Umbilical cord (tissue), 2 donors: ENCODE measurements around the gene STK33. TPM values are rescaled to one million over a fixed set of nuclear protein-coding genes. Genes with fewer than 3 reads are reported as not detected.
"Not testable (repeated sequence)": the region's sequence is repeated elsewhere in the genome, so short reads cannot be mapped to it uniquely, and the experiment has no call there.

ENCODE experiments used
- DNase-seq: peaks from one replicate; pipeline ENCODE4 v3.0.0-alpha.2; 2015; ENCODE audit warnings: low spot score
- total RNA-seq: library from RNA; depleted of rRNA; stranded (reverse); fragments of >200 nt; gene quantifications from one replicate; pipeline ENCODE4 v1.2.3, GENCODE V29; 2014; ENCODE audit warnings: low replicate concordance; ENCODE audit not compliant: insufficient read depth

Gene STK33
- total RNA-seq, 1 donor from 2014 or later = 17.8 TPM

DNA sequence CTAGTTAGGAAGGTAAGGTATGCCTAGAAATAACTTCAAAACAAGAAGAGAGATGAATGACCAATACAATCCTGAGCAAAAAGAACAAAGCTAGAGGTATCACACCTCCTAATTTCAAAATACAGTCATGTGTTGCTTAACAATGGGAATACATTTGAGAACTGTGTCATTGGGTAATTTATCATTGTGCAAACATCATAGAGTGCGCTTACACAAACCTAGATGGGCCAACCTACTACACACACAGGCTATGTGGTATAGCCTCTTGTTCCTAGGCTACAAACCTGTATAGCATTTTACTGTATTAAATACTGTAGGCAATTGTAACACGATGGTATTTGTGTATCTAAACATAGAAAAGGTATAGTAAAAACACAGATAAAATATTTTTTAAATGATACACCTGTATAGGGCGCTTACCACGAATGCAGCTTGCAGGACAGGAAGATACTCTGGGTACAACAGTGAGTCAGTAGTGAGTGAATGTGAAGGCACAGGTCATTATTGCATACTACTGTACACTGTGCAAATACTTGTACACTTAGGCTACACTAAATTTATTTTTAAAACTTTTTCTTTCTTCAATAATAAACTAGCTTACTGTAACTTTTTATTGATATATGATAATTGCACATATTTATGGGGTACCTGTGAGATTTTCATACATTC is 48.2 kb downstream of the STK33 start:
- DNase-seq = no peak

DNA sequence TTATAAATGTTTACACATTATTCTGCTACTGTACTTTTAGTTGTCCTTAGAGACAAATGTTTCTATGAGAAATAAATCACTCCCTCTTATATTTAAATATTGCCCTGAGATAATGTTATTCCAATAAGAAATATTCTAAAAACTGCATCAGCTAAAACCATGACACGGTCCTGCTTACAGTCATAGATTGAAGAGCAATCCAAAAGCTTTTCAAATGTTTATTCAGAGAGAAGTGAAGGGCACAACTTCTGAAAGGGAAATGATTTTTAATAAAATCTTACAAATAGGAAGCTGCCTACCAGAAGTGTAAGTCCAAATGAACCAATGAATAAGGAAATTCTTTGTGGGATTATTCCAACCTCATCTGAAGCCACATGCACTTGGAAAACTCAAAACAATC is 49.2 kb downstream of the STK33 start:
- DNase-seq = no peak

DNA sequence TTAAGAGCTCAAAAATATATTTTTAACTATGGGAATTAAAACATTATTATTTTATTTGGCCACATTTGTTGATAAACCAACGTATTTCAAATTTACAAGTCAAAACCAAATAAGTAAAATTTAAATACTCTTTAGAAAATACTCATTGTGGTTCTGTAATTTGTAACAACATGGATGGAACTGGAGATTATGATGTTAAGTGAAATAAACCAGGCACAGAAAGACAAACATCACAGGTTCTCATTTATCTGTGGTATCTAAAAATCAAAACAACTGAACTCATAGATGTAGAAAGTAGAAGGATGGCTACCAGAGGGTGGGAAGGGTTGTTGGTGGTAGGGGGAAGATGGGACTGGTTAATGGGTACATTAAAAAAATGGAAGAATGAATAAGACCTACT is 50.8 kb downstream of the STK33 start:
- DNase-seq = no peak

DNA sequence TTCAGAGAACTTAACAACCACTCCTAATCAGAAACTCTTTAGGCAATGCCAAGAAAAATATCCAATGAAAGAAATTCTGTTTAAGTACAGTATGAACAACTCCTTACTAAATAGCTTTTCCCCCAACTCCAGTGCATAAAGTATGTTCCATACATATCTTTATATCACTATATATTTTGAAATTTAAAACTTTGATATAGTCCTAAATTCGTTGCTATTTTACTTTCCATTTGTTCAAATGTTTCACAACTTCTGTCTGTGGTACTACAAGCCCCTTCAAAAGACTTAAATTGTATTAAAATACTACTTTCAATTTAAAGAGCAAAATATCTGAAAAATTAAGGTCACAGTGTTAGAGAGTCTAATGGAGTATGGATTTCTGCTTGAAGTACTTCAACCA is 52.6 kb downstream of the STK33 start:
- DNase-seq = no peak

DNA sequence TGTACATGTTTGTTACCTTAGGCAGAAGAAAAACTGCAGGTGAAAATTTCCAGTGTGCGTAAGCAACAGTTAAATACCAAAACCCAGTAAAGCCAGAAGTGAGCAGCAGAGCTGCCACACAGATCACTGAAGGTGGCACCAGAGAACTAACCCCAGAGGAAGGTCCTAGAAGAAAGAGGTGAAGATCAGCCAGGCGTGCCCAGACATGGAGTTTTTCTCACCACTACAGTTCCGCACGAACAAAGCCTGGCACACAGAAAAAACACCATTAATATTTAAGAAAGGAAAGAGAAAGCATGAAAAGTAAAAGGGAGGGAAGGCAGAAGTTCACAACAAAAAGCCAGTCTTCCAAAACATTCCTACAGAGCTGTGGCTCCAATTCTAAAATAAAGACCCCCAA is 60.7 kb downstream of the STK33 start:
- no peak for DNase-seq

DNA sequence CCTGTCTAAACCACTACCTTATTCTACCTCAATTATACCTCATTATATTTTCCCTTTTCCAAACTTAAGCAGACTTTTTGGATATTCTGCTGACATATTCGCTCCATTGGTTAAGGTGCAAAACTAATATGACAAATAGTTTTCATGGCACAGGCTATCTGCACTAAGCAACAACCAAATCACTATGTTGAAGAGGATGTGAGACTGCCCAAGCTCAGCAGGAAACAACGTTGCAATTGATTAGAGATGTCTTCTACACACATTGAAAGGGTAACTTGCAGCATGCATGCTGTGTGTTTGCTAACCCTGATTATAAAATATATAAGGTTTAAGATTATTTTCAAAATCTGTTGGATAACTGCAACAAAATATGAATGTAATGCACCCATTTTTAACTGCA is 61.6 kb downstream of the STK33 start:
- no peak for DNase-seq

DNA sequence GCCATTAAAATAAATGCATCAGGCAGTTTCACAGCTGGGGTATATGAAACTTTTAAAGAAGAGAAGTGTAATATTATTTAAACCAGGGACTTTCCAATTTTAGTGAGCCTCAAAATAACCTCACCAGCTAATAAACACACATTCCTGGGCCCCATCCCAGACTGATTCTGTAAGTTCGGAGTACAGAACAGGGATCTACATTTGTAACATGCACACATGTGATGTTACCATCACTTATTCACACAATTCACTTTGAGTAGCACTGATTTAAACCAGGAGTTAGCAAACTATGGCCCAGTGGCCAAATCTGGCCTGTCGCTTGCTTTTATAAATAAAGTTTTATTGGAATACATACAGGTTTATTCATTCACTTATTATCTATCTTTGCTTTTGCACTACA is 62.0 kb downstream of the STK33 start:
- DNase-seq = no peak

- DNase-seq = peak; percentile 50
These were observed 62.7 kb downstream of the STK33 start for GRCh38 chr11:8531312-8531711.

GRCh38 chr11:8527939-8528338 is 66.1 kb downstream of the STK33 start:
- DNase-seq = no peak

DNA sequence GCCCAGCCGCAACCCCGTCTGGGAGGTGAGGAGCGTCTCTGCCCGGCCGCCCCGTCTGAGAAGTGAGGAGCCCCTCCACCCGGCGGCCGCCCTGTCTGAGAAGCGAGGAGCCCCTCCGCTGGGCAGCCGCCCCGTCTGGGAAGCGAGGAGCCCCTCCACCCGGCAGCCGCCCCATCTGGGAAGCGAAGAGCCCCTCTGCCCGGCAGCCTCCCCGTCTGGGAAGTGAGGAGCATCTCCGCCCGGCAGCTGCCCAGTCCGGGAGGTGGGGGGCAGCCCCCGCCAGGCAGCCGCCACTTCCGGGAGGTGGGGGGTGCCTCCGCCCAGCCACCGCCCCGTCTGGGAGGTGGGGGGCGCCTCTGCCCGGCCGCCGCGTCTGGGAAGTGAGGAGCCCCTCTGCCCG is 70.6 kb downstream of the STK33 start:
- no peak for DNase-seq

DNA sequence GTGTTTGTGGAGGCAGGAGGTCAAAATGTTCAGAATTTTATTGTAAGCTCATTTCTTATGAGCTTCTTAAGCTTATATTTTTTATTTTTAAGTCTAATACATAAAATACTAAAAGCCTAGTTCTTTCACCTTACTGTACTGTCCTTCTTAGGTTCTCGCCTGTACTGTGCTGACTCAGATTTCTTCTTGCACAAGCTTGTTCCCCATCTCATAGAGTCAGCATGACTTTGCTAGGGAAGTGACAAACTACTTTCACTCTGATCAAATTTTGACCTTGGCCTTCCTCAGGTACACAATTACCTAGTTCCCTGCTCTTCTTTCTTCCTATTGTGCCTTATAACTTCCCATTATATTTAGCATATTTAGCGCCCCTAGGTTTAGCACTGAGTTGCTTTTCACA is 81.5 kb downstream of the STK33 start:
- no peak for DNase-seq

GRCh38 chr11:8503910-8504364 is 90.1 kb downstream of the STK33 start:
- DNase-seq = peak; percentile 1

- DNase-seq = no peak
These were observed 92.2 kb downstream of the STK33 start for GRCh38 chr11:8501836-8502235.

- DNase-seq = no peak
These were observed 105.6 kb downstream of the STK33 start for GRCh38 chr11:8488395-8488794.

- no peak for DNase-seq
These were observed 106.8 kb downstream of the STK33 start for GRCh38 chr11:8487261-8487660.

DNA sequence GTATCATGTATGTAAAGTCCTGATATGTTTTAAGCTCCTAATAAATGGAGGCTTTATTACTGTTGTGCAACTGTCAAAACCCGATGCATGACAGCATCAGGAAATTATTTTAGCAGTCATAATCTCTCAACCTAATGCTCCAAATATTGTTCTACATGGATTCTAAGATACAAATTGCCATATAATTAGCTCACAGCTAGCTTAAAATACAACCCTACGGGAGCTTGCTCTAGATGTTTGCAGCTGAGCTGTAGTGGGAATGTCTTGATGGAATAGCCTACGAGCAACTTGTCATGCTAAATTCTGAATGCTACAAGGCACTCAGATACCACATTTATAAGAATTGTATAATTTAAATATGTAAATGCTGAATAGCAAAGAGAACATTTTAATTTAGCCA is 109.8 kb downstream of the STK33 start:
- DNase-seq = no peak

DNA sequence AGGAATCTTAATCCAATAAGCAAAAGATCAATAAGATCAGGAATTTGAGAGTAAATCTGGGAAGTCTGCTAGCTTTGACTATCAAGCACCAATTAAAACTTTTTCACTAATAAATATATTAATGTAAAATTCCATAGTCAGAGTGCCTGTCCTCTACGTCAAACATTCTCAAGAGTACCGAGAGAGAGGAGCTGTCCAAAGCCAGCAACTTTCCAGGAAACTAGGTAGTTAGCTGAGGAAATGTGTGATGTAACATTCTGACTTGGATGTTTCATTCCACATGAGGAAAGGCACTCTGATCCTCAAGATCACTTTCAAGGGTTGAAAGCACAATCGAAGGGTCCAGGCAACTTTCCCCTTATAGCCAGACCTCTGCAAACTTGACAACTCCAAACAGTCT is 113.2 kb downstream of the STK33 start:
- DNase-seq = no peak

GRCh38 chr11:8477680-8478079 is 116.3 kb downstream of the STK33 start:
- no peak for DNase-seq

DNA sequence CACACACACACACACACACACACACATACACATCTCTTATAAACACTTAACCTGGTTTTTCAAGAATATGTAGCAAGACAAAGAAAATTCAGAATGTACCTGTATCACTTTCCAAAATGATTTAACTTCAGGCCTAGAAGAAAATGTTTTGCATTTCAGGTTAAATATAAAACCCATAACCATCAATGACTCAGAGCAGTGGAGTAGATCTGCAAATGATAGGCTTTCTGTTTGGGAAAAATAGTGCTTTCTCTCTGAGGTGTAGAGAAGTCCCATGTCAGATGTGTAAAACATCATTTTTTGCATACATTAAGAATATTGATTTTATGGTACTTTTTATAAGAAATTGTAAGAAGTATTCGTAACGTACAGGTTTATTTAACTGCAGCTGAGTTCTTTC is 116.9 kb downstream of the STK33 start:
- no peak for DNase-seq

GRCh38 chr11:8467806-8468205 is 126.2 kb downstream of the STK33 start:
- DNase-seq = not testable (repeated sequence)

GRCh38 chr11:8467356-8467755 is 126.7 kb downstream of the STK33 start:
- DNase-seq = not testable (repeated sequence)

DNA sequence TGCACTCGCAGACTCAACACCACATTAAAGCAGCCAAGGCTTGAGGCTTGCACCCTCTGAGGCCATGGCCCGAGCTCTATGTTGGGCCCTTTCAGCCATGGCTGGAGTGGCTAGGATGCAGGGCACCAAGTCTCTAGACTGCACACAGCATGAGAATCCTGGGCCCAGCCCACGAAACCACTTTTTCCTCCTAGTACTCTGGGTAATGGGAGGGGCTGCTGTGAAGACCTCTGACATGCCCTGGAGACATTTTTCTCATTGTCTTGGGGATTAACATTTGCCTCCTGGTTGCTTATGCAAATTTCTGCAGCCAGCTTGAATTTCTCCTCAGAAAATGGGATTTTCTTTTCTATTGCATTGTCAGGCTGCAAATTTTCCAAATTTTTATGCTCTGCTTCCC is 127.1 kb downstream of the STK33 start:
- DNase-seq = not testable (repeated sequence)

GRCh38 chr11:8459711-8460399 is 134.2 kb downstream of the STK33 start:
- DNase-seq = no peak
